HuH-7 (cell line): ENCODE results near the gene SHROOM3.
A peak's percentile ranks its signal among the peaks of the same experiment; 100 is the strongest.
"Not testable (repeated sequence)": the region's sequence is repeated elsewhere in the genome, so short reads cannot be mapped to it uniquely, and the experiment has no call there.

Source experiments
- DNase-seq: peaks from one replicate; pipeline ENCODE4 v3.0.0; 2011; ENCODE audit warnings: low spot score

The SHROOM3 gene

DNA sequence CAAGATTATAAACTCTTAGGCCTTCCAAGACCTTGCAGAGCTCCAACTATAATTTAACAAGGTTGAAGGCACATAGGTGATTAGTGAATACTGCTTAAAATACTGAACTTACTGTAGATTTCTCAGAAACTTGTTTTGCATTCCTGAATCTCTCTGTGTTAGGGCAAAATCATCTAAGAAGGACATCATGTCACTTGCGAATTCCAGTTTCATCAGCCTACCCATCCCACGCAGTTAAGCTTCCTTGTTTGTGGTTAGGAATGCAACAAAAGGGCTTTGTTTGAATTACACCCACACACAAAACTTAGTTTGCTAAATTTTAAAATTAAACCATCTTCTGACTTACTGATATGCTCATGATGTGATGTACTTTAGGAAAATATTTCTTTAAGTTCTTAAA, 288.9 kb downstream of the SHROOM3 start:
- DNase-seq = no peak

DNA sequence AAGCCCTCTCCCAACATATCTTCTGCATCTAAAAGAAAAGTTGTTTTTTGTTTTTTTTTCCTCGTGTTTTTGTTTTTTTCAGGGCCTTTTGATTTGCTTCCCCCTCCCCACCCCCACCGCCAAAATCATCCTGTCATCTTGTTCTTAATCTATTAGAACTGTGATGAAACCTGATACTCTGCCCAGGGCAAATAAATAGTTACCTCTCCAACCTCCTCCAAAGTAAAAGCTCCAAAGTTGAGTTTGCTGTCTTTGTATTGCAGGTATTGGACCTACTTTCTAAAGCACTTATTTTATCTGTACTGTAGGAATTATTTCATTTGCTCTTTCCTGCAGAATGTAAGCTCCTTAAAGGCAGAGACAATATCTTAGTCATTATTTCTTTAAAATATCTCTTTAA, 290.0 kb downstream of the SHROOM3 start:
- DNase-seq = no peak

DNA sequence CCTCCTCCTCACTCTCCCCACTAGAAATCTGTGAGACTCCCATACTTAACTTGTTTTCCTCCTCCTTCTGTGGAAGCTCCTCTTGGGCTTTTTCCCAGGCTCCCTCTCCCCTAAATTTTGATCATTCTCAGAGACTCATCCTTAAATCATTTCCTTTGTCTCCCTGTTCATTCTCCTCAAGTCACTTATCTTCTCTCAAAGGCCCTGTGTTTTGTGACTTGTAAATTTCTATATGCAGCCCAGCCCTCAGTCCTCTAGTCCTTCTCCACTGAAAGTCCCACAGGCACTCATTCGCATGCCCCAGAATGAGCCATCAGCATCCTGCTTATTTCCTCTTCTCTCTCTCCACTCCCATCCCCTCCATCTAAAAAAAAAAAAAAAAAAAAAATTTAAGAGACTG, 291.1 kb downstream of the SHROOM3 start:
- DNase-seq = no peak

DNA sequence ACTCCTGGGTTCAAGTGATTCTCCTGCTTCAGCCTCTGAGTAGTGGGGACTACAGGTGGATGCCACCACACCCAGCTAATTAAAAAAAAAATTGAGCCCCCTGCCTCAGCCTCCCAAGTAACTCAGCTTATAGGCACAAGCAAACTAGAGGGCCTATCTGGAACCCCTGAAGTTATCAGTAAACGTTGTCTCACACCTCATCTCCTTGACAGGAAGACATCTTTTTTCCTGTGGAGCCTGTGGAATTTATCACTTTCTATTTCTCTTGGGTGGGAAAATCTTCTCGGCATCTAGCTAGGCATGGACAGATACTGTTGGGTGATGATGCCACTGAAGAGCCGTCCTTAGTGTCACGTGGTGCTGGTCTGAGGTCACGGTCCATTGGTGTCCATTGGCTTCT, 291.6 kb downstream of the SHROOM3 start:
- DNase-seq = no peak

DNA sequence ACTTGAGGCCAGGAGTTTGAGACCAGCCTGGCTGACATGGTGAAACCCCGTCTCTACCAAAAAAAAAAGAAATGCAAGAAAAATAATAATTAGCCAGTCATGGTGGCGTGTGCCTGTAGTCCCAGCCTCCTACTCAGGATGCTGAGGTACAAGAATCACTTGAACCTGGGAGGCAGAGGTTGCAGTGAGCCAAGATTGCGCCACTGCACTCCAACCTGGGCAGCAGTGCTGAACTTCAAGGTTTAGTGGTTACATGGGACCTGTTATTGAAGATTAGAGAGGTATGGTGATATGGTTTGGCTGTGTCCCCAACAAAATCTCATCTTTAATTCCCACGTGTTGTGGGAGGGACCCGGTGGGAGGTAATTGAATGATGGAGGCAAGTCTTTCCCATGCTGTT, 292.9 kb downstream of the SHROOM3 start:
- DNase-seq = not testable (repeated sequence)

DNA sequence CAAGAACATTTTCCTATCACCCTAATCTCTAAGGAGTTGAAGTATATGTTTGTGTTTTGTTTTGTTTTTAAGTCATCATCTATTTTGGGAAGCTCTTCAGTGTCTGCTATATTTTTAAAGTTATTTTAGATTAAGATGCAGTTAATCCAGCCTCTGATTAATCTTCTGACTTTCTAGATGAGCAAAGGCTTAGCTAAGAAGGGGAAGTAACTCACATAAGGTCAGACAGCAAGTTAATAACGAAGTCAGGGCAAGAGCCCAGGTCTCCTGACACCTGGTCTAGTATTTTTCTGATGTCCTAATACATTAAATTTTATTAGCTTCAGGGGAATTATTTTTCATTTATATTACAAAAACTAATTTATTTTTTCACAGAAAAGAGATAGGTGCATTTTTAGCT, 294.4 kb downstream of the SHROOM3 start:
- DNase-seq = no peak

DNA sequence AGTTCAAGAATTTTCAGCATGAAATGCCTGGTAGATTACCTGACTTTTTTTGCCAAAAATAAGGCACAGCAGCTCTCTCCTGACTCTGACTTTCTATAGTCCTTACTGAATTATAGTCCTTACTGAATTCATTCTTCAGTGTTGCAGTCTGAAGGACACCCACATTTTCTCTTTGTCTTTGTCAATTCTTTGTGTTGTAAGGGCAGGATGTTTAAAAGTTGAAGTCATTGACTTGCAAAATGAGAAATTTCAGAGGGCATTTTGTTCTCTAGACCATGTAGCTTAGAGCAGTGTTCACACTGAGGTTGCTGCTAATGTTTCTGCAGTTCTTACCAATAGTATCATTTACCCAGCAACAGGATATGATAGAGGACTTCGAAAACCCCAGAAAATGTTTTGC, 295.0 kb downstream of the SHROOM3 start:
- DNase-seq = no peak

DNA sequence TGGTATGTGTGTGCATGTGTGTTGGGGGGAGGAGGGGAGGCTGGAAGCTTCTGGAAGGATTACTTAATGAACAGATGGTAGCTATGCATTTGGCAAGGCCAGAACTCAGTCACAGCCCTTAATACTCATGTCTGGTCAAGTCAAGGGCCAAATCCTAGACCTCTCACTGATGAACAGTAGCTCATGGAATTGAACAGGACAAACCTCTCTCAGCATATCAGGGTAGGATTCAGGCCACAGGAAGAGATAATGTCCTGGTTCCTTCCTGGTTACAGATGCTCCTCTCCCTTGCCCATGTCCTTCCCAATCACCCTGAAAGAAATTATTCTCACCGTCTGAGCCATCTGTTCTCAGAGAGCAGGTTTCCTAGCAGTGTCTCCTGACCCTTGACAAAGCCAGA, 297.2 kb downstream of the SHROOM3 start:
- no peak for DNase-seq

DNA sequence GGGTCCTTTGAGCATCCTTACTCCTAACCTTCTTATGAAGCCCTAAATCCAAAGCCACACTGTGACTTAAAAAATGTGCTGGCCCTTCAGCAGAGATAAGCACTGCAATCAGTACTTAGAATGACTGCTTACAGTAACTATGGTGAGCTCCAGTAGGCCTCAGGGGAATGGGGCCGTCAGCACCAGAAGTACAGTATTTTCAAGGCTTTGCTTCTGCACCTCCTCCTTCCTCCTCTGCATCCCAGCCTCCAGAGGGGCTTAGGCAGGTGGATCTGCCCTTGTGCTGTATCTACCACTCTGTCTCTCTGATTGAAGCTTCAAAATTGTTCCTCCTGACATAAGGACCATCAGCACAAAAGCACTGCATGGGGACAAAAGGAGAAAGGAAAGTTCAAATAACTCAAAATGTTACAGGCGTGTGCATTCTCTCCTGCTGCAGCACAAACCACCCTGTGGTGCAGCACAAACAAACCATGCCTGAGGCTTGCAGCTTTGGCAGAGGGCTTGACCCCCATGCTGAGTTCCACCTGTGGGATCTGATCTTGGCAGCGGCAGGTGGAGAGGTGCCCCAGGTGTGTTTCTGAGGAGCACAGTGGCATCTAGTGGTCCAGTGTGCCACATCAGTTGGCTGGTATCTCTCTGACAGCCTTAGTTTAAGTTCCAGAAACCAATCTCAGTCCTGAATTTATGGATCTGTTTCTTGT, 298.2 kb downstream of the SHROOM3 start:
- peak; percentile 20 for DNase-seq

DNA sequence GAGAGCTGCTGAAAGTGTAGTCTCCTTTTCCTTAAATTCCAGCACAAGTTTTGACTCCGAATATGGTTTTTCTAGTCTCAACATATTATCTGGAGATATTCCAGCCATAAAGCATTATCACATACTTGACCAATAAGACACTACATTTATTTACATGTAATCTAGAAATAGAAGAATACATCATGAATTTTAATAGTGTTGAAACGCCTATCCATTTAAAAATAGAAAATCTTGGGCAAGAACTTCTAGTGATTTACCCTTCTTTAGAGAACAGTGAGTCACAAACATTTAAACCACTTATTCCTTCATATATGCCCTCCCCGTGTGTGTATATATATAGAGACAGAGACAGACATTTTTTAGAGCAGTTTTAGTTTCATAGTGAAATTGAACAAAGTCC, 301.4 kb downstream of the SHROOM3 start:
- DNase-seq = no peak

DNA sequence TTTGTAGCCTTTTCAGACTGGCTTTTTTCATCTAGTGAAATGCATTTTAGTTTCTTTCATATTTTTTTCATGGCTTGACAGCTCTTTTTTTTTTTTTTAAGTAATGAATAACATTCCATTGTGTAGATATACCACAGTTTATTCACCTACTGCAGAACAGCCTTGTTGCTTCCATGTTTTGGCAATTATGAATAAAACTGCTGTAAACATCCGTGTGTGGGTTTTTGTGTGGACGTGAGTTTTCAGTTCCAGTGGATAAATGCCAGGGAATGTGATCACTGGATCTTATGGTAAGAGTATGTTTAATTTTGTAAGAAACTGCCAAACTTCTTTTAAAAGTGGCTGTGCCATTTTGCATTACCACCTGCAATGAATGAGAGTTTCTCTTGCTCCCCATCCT, 302.2 kb downstream of the SHROOM3 start:
- DNase-seq = no peak

DNA sequence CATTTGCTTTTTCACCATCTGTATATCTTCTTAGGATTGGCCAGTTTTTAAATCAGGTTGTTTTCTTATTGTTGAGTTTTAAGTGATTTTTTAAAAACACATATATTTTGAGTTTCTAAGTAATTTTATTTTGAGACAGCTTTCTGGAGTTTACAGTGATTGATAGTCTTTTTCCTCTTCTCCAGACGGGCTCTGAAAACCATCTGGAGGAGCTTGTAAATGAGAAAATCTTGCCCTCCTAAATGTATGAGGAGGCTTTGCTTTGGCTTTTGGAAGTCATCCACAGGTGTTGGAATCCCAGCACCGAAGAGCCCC, 302.7 kb downstream of the SHROOM3 start:
- no peak for DNase-seq

DNA sequence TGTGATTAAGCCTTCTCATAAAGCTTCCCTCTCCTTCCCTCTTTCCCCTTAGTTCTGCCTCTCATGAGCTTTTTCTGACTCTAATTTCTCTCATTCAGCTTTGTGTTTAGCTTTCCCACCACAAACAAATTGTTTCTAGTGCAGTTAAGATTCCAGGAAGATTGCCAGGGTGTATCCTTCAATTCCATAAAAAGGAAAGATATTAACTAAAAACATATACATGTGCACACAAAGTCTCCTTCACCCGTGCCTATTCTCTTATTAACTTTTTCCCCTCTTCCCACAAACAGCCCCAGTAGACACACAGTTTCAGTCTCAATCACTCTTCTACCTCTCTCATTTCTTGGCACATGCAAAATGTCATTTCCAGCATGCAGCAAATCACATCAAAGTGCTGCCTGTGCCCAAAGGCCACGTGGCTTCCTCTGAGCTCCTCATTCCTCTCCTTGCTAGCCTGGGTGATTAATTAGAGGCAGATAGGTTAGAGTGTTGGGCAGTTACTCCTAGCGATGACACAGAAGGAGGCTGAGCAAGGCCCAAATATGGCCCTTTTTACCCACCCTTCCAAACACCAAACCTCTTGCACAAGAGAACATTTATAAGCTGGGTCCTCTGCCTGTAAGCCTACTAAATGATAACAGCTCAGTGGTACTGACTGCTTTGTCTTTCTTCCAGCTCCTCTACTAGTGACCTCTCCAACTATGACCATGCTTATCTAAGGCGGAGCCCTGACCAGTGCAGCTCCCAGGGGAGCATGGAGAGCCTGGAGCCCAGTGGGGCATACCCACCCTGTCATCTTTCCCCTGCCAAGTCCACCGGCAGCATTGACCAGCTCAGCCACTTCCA, 303.3 kb downstream of the SHROOM3 start:
- no peak for DNase-seq

DNA sequence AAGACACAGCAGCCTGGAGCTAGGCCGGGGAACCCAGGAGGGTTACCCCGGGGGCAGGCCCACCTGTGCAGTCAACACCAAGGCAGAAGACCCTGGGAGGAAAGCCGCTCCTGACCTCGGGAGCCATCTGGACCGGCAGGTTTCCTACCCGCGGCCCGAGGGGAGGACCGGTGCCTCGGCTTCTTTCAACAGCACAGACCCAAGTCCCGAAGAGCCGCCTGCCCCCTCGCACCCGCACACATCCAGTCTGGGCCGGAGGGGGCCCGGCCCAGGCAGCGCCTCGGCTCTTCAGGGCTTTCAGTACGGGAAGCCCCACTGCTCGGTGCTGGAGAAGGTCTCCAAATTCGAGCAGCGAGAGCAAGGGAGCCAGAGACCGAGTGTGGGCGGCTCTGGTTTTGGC, 305.2 kb downstream of the SHROOM3 start:
- DNase-seq = no peak

DNA sequence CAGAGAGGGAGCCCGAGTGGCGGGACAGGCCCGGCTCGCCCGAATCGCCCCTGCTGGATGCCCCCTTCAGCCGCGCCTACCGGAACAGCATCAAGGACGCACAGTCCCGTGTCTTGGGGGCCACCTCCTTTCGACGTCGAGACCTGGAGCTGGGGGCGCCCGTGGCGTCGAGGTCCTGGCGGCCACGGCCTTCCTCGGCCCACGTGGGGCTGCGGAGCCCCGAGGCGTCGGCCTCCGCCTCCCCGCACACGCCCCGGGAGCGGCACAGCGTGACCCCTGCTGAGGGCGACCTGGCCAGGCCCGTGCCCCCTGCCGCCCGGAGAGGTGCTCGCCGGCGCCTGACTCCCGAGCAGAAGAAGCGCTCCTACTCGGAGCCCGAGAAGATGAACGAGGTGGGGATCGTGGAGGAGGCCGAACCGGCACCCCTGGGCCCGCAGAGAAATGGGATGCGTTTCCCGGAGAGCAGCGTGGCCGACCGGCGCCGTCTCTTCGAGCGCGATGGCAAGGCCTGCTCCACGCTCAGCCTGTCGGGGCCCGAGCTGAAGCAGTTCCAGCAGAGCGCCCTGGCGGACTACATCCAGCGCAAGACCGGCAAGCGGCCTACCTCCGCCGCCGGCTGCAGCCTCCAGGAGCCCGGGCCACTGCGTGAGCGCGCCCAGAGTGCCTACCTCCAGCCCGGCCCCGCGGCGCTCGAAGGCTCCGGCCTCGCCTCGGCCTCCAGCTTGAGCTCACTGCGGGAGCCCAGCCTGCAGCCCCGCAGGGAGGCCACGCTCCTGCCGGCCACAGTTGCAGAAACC, 306.0 kb downstream of the SHROOM3 start:
- no peak for DNase-seq

DNA sequence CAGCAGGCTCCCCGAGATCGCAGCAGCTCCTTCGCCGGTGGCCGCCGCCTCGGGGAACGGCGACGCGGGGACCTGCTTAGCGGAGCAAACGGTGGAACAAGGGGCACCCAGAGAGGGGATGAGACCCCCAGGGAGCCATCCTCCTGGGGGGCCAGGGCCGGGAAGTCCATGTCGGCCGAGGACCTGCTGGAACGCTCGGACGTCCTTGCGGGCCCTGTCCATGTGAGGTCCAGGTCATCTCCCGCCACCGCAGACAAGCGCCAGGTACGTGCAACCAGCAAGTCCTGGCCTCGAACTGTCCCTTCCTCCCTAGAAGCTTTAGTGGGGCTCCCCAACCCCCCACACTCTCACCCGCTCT, 306.6 kb downstream of the SHROOM3 start:
- DNase-seq = no peak

DNA sequence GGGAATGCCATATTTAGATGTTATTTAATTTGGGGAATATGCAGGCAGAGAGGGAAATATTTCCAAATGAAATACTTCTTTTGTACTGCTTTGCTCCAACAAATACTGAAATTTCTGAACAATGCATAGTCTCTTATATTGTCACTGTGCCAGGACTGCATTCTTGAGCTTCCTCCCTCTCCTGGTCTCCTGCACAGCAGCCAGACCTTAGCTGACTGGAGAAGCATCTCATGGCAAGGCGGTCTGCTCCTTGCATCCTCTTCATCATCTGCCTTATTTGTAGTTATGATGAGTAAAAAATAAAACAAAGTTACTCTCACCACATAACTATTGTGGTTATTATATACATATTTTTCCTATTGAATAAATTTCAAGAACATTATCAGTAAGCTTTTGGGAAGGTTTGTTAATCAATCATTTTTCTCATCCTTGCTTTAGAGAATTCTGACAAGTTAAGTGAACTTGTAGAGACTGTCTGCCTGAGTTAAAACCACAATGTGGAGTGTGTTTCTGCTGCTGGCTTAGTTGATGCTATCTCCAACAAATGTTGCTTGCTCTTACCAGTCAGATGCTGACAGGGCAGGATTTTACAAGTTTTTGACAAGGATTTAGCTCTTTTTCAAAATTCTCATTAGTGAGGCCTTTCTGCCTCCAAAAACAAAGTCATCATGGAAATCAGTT, 309.4 kb downstream of the SHROOM3 start:
- no peak for DNase-seq

DNA sequence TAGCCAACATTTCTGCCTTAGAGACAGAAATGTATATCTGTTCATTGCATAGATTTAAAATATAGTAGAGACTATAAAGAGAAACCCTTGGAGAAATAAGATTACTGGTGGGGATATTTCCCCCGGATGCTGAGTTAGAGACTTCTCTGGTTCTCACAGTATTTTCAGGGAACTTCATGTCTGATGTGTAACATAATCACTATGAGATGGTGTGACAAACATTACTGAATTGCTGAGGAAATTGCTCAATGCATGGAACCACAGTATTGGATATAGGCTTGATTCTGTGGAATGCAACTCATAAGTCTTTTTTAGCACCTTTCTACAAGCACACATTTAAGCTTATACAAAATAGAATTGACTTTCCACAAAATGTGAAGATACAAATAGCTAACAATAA, 310.2 kb downstream of the SHROOM3 start:
- no peak for DNase-seq

DNA sequence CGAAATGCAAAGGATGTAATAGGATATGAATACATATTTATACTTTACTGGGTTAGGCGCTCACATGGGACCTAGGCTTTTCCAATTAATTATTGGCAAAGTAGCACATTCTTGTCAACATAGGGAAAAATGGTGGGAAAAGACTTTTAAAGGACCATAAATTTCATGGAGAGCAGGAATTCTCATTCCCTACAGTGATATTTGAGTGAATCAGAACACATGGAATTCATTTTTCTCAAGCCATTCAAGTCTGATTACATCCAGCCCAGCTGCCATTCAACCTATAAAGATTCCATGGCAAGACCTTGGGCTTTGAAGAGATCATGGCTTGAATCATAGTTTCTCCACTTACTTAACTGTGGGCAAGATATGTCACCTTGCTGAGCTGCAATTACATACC, 312.5 kb downstream of the SHROOM3 start:
- no peak for DNase-seq

DNA sequence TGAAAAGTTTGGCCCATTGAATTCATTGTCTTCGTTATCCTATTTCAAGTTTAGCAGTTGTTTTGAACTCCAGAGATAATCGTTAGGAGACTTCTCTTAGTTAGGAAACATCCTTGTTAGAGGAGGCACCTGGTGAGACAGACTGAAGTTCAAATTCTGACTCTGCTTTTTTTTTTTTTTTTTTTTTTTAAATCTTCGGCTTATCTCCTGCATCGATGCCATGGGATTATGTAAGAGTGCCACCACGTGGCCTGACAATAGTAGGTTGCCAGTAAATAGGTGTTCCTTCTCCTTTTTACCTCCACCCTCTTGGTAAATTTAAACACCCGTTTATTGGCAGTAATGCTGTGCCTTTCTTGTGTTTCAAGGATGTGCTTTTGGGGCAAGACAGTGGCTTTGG, 313.6 kb downstream of the SHROOM3 start:
- peak; percentile 47 for DNase-seq

DNA sequence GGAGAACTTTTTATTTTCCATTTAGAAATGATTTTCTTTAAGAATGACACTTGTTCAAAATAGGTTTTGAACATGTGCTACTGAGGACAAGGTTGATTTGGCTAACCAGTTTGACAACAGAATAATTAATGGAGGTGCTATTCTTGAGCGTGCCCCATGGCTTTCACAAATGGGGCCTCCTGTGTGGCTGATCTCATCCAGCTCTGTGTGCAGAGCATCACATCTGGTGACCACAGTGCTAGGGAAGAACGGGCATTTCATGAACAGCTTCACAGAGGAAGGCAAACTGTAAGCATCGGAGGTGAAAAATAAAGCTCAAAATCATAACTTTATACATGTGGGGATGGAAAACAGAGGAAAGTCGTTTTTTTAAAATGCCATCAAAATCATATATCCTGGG, 314.3 kb downstream of the SHROOM3 start:
- no peak for DNase-seq

DNA sequence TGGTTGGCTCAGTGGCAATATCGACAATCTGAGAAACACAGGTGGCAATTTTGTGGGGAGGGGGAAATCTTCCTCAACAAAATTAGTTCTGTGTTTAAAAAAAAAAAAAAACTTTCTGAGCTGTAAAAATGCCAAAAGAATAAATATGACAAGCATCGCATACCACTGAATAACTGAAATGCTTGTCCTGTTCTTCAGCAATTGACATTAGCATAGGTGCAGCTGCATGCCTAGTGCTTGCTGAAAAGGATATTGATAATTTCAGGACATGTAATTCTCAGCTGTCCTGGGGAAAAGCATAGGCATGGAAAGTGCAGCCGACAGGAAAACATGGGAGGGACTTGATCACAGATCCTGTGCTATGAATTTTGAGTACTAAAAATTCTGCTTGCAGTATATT, 315.7 kb downstream of the SHROOM3 start:
- DNase-seq = no peak
